GM21619 (cell line): Measurements from ENCODE around the gene DNAJC12.
"Not testable (repeated sequence)": the region's sequence is repeated elsewhere in the genome, so short reads cannot be mapped to it uniquely, and the experiment has no call there.

Source experiments
- ATAC-seq: cut with Tn5 transposase; IDR thresholded peaks from one replicate; pipeline ENCODE4 v1.9.1; 2021; ENCODE audit not compliant: unreplicated experiment

The DNAJC12 gene

DNA sequence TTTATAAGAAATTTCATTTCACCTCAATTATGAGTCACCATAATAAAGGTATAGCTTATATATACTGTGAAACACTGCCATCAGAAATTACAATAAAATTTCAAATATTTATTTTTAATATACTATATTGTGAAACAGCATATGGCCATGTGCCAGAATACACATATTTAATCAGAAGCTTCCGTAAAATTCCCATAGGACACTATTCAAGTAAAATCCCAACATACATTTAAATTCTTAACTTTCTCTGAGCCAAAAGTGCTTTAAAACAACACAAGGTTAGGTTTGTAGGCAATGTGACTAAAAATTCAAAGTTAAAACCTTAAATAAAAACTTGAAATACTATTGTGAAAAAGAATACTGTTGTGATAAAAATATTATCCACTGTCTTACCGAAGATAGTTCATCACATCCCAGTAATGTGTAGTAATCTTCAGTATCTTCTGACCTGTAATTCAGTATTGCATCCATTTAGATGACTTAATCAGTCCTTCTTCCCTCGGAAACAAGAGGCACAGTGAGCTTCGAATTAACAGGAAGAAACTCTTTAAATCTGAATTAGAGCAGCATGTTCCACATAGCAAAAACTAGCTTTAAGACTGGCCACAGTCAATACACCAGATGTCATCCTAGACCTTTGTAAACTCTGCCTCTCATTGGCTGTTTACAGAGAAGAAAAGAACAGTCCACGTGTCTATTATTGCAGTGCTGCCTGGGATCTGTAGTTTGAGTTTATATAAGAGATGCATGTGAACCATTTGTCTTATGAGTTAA is at the start of gene DNAJC12:
DNAJC12 (minus strand) TSS at position 648 of the 774 bp plus-strand sequence; CDS start at position 471, 177 bp downstream.
- peak; percentile 76 for ATAC-seq

DNA sequence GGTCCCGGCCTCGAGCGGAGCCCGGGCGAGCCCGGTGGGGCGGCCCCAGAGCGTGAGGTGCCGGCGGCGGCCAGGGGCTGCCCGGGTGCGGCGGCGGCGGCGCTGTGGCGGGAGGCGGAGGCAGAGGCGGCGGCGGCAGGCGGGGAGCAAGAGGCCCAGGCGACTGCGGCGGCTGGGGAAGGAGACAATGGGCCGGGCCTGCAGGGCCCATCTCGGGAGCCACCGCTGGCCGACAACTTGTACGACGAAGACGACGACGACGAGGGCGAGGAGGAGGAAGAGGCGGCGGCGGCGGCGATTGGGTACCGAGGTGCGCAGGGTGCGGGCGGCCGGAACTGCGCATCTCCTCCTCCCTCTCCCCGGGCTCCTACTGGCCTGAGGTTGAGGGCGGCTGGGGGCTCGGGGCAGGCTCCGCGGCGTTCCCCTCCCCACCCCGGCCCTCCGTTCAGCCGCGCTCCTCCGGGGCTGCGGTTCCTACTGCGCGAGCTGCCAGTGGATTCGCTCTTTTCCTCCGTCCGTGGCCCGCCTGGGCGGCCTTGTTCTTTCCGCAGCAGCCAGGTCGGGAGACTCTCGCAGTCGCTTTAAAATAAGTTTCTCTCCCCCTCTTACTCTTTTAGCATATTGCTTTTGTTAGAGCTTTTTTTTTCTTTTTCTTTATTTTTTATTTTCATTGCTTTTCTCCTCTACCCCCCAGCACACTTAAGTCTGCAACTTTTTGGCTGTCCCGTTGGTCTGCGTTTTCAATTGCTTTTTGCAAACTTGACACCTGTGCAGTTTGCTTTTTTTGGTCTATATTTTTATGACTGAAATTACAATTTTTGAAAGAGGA is 47.1 kb upstream of the DNAJC12 start:
- peak; percentile 63 for ATAC-seq

DNA sequence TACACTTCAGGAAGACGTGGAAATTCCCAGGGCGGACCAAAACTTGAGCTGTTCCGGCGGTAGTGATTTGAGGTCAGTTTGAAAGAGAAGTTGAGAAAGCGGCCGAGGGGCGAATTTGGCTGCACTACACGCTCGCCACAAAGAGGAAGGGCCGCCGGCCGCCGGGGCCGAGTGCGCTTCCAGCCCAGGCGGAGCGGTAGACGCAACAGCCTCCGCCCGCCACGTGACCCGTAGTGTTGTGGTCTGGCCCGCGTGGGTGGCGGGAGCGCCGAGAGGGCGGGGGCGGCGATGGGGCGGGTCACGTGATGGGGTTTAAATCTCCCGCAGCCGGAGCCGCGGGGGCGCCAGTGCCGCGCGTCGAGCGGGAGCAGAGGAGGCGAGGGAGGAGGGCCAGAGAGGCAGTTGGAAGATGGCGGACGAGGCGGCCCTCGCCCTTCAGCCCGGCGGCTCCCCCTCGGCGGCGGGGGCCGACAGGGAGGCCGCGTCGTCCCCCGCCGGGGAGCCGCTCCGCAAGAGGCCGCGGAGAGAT is 46.4 kb upstream of the DNAJC12 start, which contains the start of gene SIRT1:
SIRT1 (plus strand) TSS at position 344 of the 529 bp plus-strand sequence; CDS start at position 410, 66 bp downstream.
- peak; percentile 81 for ATAC-seq

DNA sequence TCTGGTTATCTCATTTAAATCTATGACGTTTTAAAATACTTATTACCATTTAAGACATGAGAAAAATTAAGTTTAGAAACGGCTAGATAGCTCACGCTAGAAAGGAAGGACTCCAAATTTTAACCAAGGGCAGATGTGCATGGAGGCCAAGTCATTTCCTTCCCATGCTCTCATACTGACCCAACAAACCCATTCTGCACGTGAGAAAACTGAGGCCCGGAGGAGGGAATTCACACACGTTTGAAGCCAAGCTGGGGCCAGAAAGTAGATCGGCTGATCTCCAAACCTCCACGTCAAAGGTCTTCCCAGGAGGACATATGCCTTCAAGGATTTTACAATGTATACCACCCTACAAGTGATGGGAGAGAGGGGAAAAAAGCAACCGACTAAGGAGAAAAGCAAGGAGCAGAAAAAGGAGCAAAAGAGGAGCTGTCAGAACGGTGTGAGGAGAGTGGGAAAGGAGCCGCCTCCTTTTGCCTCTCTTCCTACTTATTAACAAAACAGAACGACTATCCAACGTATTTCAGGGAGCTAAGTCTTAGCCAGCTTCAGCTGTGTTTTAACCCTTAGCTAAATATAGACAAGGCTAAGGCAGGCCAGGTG is 45.8 kb upstream of the DNAJC12 start:
- no peak for ATAC-seq

DNA sequence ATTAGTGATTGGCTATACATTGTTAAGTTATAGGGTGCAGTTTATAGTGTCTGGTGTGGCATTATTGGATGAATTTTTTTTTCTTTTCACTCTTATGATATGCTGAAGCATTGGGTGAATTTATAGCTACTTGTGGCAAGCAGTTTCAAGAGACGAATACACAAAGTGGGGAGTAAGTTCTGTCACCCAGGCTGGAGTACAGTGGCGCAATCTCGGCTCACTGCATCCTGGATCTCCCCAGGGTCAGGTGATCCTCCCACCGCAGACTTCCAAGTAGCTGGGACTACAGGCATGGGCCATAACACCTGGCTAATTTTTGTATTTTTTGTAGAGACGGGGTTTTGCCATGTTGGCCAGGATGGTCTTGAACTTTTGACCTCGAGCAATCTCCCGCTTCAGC is 40.1 kb upstream of the DNAJC12 start:
- ATAC-seq = no peak

DNA sequence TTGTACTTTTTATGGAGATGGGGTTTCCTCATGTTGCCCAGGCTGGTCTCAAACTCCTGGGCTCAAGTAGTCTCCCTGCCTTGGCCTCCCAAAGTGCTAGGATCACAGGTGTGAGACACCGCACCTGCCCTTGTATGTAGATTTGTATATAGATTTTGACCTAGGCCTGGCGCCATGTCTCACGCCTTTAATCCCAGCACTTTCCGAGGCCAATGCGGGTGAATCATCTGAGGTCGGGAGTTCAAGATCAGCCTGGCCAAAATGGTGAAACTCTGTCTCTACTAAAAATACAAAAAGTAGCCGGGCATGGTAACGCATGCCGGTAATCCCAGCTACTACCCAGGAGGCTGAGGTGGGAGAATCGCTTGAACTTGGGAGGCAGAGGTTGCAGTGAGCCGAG is 39.4 kb upstream of the DNAJC12 start:
- ATAC-seq = not testable (repeated sequence)

DNA sequence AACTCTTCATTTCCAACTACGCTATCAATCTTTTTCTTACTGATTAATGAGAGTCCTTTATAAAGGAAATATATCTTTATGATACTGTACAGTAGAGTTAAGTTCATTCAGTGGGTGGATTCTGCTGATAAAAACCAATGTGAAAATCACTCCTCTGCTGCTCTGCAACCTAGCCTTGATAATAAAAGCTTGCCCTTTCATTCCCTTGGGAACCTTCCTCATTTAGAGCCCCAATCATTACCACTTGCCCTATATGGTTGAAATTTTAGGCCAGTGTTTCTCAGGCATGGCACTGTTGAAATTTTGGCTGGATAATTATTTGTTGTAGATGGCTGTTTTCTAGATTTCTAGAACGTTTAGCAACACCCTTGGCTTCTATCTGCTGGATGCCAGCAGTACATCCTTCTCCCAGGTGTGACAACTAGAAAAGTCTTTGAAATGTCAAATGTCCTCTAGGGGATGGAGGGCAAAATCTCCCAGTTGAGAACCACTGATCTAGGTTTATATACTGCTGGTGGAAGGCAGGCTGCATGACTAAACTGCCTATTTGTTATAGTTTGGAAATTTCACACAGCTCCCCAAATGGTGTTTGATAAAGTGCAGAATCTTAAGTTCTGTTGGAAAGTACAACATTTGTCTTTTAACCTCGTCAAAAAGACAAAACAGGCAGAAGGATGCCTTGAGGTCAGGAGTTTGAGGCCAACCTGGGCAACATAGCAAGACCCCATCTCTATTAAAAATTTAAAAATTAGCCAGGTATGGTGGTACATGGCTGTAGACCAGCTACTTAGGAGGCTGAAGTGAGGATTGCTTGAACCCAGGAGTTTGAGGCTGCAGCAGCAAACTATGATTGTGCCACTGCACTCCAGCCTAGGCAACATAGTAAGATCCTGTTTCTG is 37.6 kb upstream of the DNAJC12 start:
- ATAC-seq = no peak

DNA sequence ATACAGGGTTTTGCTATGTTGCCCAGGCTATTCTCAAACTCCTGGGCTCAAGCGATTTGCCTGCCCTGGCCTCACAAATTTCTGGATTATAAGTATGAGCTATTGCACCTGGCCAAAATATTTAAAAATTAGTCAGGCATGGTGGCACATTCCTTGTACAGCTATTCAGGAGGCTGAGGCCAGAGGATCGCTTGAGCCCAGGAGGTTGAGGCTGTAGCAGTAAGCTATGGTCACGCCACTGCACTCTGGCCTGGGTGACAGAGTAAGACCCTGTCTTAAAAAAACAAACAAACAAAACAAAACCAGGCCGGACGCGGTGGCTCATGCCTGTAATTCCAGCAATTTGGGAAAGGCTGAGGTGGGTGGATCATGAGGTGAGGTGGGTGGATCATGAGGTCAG is 32.0 kb upstream of the DNAJC12 start:
- no peak for ATAC-seq

DNA sequence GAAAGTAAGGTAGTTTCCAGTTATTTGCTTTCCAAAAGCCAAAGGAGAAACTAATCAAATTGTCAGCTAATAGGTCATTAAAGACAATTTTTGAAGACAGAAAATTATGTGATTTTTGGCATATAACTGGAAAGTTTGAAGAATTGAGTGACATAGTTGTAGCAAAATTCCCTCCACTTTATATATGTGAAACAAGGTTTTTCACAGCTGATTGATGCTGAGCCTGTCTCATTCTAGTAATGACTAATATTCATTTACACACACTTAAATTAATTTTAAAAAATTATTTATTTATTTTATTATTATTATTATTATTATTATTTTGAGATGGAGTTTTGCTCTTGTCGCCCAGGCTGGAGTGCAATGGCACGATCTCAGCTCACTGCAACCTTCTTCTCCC is 30.1 kb upstream of the DNAJC12 start:
- no peak for ATAC-seq

DNA sequence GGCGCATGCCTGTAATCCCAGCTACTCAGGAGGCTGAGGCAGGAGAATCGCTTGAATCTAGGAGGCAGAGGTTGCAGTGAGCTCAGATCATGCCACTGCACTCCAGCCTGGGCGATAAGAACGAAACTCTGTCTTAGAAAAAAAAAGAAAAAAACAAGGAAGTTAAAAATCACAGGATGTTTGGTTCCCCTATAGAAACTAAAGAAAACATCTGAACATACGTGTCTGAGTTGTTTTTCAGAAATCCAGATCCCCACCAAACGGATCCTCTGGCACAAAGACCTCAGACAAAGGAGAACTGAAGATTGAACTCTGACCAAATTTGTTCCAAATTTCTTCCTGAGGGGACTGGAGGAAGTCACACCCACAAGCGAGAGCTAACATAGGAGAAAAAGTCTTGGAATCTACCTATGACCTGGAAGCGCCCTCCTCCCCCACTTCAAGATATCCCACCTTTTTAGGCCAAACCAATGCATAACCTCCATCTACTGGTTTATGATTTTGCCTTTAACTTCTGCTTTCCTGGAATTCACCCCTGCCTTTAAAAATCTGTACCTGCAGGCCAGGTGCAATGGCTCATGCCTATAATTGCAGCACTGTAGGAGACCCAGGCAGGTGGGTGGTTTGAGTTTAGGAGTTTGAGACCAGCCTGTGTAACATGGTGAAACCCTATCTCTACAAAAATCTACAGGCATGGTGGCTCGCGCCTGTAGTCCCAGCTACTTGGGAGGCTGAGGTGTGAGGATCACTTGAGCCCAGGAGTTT is 26.8 kb upstream of the DNAJC12 start:
- no peak for ATAC-seq

DNA sequence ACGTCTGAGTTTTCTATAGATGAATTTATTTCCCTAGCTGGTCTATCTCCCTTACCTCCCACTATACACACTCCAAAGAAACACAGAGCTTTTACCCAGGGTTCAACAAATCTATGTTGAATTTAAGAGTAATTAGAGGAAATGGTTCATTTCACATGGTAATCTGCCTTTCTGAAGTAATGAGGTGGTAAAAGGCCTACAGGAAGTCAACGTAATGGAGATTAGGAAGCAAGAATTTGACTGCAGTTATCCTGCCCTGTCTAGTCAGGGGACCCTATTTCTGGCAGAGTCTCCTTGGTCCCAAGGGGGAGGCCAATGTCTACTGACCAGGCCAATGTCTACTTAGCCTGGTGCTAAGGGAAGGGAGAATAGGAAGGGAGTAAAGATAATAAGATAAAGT is 25.1 kb upstream of the DNAJC12 start:
- ATAC-seq = no peak

DNA sequence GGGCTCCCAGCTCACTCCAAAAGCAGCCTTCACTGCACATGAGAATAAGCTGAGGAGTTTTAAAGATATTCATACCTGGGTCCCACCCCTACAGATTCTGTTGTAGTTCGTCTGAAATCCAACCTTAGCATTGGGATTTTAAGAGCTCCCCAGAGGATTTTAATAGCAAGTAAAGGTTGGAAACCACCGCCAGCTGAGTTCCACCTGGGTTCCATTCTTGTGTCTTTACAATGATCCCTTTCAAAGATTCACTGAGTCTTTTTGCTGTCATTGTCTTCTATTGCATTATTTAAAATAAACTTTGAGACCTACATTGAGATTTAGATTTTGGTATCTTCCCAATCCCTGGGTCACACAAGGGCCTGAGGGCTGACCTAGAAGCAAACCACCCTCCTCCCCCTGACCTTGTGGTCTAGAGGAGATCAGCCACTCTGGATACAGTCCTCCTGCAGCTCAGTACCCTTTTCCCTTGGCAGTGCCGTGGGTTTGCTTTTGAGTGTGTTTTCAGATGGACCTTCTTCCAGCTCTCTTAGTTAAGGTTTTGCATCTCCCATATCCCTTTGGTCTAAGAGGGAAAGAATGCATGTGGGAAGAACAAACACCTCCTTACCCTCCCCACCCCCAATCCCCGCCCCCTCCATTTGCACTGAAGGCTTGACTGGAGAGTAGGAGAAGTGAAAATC is 23.9 kb upstream of the DNAJC12 start:
- ATAC-seq = no peak

DNA sequence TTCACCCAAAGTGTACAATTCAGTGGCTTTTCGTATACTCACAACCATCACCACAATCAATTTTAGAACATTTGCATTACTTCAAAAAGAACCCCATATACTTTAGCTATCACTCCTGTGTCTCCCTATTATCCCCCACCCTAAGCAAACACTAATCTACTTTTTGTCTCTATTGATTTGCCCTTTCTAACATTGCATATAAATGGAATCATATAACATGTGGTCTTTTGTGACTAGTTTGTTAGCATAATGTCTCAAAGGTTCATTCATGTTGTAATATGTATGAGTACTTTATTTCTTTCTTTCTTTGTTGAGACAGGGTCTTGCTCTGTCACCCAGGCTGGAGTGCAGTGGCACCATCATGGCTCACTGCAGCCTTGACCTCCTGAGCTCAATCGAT is 21.0 kb upstream of the DNAJC12 start:
- ATAC-seq = no peak

DNA sequence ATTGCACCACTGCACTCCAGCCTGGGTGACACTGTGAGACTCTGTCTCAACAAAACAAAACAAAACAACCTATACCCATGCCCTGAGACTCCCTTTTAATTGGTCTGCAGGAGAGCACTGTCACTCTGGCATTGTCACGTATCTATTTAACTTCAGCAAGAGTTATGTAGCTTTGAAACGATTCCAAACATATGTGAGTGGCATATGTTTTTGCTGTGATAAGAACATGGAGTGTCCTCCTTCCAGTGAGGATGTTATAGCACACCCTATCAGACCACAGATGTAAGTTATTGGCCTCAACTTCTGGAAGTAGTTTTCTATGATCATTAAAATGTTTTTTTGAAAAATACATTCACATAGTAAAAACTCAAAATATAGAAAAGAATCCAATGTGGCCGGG is 15.5 kb upstream of the DNAJC12 start:
- ATAC-seq = no peak

DNA sequence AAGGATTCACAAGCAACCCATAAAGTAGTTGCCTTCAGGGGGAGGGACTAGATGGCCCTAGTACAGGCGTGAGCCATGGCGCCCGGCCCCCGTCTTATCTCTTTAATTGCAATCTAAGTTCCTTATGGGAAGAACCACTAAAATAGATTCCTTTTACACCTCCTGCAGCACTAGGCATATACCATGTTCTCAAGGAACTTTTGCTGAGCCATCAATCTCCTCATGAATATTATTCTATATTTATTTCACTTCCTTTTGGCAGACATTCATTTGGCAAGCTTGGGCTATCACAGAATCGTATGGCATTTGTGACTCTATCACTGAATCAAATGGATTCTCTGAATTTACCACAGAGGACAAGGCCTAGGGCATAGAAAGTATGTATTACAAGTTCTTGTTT is 14.8 kb upstream of the DNAJC12 start:
- ATAC-seq = no peak

DNA sequence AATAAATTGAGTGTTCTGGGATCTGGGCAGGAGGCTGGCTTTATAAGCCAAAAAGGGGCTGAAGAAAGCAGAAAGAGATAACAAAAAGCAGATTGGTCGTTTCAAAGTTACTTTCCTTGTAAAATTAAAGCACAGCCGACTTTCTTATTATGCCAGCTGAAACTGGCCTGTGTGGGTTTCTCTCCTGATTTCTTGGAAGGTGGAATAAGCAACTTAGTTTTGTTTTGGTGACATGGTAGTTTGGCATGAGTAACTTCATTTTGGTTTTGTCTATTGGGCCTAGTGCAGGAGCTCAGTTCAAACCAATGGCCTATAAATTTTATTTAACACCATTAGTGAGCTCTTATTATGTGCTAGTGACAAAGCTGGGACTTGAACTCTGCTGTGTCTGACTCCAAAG is 13.2 kb upstream of the DNAJC12 start:
- ATAC-seq = no peak

DNA sequence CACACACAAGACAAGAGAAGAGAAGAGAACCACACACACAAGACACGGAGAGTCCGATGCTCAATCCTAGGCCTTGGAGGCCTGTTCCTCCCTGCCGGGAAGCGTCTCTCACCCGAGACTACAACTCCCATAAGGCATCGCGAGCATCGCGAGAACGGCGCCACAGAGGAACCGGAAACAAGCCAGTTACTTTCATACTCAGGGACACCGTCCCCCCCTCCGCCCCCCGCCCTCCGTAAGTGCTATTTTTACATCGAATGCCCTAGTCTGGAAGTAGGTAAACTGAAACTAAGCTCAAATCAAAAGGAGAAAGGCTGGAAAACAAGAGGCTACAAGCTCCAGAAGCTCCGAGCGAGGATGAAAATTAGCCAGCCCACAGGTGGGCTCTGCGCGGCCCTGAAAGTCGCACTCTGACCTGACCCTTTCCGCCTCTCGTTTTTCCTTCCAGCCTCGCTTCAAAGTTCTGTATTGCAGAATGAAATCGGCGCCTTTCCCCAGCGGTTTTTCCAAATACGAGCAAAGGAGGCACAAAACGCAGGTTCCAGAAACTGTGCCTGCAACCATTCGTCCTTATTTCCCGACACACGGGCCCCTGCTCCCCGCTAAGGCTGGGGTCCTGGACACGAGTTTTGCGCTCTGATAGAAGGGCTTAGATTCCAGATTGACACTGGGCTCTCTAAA is 11.5 kb upstream of the DNAJC12 start:
- peak; percentile 91 for ATAC-seq

DNA sequence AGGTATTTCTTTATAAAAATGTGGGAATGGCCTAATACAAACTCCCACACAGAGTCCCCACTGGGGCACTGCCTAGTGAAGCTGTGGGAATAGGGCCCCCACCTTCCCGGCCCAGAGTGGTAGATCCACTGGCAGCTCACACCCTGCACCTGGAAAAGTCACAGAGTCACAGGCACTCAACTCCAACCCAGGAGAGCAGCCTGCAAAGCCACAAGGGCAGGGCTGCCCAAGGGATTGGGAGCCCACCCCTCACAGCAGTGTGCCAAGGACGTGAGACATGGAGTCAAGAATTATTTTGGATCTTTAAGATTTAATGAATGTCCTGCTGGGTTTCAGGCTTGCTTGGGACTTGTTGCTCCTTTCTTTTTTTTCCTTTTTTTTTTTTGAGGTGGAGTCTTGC is 5.3 kb upstream of the DNAJC12 start:
- no peak for ATAC-seq

DNA sequence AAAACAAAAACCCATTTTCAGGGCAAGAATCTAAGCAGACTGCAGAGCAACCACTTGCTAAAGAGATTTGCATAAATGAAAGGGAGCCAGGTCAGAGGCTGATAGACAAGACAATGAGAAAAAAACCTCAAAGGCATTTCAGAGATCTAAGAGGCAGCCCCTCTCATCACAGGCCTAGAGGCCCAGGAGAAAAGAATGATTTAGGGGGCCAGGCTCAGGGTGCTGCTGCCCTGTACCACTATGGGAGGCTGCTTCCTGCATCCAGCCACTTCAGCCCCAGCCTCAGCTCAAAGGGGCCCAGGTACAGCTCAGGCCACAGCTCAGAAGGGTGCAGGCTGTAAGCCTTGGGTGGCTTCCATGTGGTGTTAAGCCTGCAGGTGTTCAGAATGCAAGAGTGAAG is 3.7 kb upstream of the DNAJC12 start:
- no peak for ATAC-seq
